Subcutaneous abdominal adipose tissue (tissue), 5 donors: ENCODE data around the gene ACSM6.
"Not testable (repeated sequence)": the region's sequence is repeated elsewhere in the genome, so short reads cannot be mapped to it uniquely, and the experiment has no call there.

ENCODE experiments used
- H3K27ac ChIP-seq: one replicate; pipeline ENCODE4 v1.7.0; 2013; ENCODE audit warnings: low read depth, mild to moderate bottlenecking, inconsistent platforms, low read length, moderate library complexity
- H3K27me3 ChIP-seq, 5 donors: one replicate each; pipeline ENCODE4 v1.7.0; 2013; ENCODE audit warnings: low read length in 5 of 5, inconsistent platforms in 1 of 5; ENCODE audit not compliant: control insufficient read depth in 5 of 5, insufficient read depth in 4 of 5
- H3K36me3 ChIP-seq, 5 donors: one replicate each; pipeline ENCODE4 v1.7.0; 2013; ENCODE audit warnings: low read length in 5 of 5; ENCODE audit not compliant: control insufficient read depth in 5 of 5, insufficient read depth in 5 of 5
- H3K4me1 ChIP-seq, 5 donors: one replicate each; pipeline ENCODE4 v1.7.0; 2013; ENCODE audit warnings: low read length in 5 of 5, mild to moderate bottlenecking in 3 of 5, moderate library complexity in 1 of 5; ENCODE audit not compliant: control insufficient read depth in 5 of 5, insufficient read depth in 5 of 5
- H3K4me3 ChIP-seq, 5 donors: one replicate each; pipeline ENCODE4 v1.7.0; 2013; ENCODE audit warnings: low read length in 5 of 5, low read depth in 1 of 5
- H3K9ac ChIP-seq, 5 donors: one replicate each; pipeline ENCODE4 v1.7.0; 2013; ENCODE audit warnings: low read length in 5 of 5, mild to moderate bottlenecking in 4 of 5, moderate library complexity in 3 of 5
- H3K9me3 ChIP-seq, 5 donors: one replicate each; pipeline ENCODE4 v1.7.0; 2013; ENCODE audit warnings: low read length in 5 of 5; ENCODE audit not compliant: control insufficient read depth in 5 of 5
- donor health status: healthy.
- donor health status: healthy.
- donor health status: healthy.
- donor health status: healthy.
- donor health status: healthy.

The ACSM6 gene

DNA sequence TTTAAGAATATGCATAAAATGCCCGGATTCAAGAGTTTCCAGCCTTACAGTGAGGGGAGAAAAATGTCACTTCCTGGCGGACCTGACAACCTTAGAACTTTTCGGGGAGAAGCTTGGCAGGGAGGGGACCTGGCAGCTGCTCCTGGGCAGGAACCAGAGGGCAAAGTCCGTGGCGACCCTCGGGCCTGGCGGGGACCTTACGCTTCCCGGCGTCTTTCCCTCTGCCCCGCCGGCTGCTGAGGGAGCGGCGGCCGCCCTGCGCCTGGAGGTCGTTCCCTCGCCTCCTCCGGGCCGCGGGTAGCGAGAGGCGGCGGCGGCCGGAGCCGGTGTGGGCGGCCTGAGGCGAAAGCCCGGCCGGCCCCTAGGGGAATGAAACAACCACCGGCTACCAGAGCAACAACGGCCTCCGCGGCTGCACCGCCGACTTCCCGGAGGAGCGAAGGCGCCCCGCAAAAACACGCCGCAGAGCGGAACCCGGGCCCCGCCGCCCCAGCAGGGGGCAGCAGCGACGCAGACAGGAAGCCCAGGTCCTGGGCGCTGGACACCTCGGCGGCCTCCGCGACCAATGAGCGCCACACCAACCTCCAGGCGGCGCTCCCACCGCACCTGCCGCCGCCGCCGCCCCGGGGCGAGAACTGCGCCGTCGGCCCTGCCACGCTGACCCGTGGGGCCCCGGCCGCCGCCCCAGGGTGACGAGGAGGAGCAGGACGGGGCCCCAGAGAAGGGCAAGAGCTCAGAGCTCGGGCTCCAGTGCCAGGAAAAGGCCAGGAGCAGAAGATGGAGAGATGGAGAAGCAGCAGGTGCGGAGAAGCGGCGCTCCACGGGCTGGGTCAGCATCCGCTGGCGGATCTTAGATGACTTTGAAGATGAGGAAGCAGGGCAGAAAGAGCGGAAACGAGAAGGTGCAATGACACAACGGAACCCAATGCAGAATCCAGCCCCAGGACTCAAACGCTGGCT lies 10.5 kb upstream of the ACSM6 start:
- peak overlapping the region; percentile 77 to 93 (median 88) for H3K9ac ChIP-seq
- H3K27me3 ChIP-seq = no peaks in the 10 kb centered on the region
- H3K9me3 ChIP-seq = no peaks in the 10 kb centered on the region
- H3K36me3 ChIP-seq = no peaks in the 10 kb centered on the region
- peak overlapping the region; percentile 70 to 84 (median 77) for H3K4me3 ChIP-seq
- H3K27ac ChIP-seq = peak overlapping the region; percentile 66
- H3K4me1 ChIP-seq = peaks cover 0 to 12% (median 6%) of the 10 kb centered on the region in 5 donors

DNA sequence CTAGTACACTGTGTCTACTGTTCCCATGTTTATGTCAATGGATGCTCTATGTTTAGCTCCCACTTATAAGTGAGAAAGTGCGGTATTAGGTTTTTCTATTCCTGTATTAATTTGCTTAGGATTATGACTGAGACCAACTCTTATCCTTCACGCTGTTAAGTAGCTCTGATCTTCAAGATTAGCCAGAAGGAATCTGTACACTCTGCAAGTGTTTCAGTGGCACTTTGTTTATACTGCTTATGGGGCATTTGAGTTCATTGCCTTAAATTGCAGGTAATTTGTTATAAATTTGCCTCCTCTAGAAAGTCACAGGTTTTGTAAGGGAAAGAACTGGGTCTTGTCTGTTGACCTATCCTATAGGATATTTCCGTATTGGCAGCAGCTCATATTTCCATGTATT lies 6.4 kb upstream of the ACSM6 start:
- no peaks in the 10 kb centered on the region for H3K9me3 ChIP-seq
- H3K36me3 ChIP-seq = no peaks in the 10 kb centered on the region
- H3K4me1 ChIP-seq = peaks cover 0 to 10% (median 6%) of the 10 kb centered on the region in 5 donors
- no peak overlapping the region for H3K9ac ChIP-seq
- no peaks in the 10 kb centered on the region for H3K27me3 ChIP-seq
- H3K4me3 ChIP-seq = no peak overlapping the region
- no peak overlapping the region for H3K27ac ChIP-seq

DNA sequence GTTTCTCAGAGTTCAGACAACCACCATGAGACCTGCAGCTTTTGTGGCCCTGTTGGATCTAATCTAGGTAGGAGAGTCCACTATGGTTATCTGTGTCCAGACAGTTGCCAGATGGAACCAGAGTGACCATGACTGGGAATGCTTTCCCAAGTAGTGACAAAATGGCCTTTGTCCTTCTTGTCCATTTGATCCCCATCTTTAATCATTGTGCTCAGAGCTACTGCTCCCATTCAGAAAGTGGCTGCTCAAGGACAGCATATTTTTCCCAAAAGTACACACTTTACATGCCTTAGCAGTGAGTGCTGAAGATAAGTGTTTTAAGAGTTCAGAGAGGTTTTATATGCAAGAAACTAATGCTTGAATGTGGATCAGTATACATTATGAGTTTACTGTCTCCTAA lies 5.4 kb upstream of the ACSM6 start:
- Histone ChIP-seq H3K9ac (no peak overlapping the region), H3K4me3 (no peak overlapping the region), H3K27me3 (no peaks in the 10 kb centered on the region), H3K4me1 (peaks cover 0 to 5% (median 4%) of the 10 kb centered on the region in 5 donors), H3K9me3 (no peaks in the 10 kb centered on the region), H3K36me3 (no peaks in the 10 kb centered on the region), H3K27ac (no peak overlapping the region)

DNA sequence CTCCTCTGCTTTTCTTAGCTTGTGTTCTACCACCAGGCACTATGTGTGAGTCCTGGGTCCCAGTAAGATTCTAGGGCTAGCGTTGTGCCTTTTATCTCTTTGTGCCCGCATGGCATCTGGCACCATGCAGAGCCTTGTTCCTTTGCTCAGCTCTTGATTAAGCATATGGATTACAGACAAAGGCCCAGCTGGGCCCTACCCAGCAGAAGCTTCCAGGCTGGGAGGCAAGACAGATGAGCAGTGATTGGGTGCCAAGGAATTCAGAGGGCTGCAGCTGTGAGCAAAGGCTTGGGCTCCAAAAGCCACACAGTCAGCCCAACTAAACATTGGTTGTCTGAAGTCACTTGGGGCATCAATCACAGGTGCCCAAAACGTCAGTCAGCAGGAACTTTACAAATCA lies 2.0 kb downstream of the ACSM6 start:
- no peaks in the 10 kb centered on the region for H3K27me3 ChIP-seq
- no peak overlapping the region for H3K4me3 ChIP-seq
- no peak overlapping the region for H3K27ac ChIP-seq
- no peaks in the 10 kb centered on the region for H3K9me3 ChIP-seq
- H3K9ac ChIP-seq = no peak overlapping the region
- no peaks in the 10 kb centered on the region for H3K4me1 ChIP-seq
- no peaks in the 10 kb centered on the region for H3K36me3 ChIP-seq

DNA sequence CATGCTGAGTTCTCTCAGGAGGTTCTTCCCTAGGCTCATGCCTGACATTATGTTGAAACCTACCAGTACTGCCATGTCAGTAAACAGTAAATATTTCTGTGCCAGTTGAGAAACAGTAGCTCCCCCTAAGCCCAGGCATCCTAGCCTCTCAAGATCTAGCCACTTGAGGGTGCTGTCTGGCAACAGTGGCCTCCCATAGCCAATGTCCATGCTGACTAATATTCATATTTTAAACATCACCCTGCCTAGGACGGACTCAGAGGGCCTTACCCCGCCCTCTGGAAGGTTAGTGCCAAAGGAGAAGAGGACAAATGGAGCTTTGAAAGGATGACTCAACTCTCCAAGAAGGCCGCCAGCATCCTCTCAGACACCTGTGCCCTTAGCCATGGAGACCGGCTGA lies 7.7 kb downstream of the ACSM6 start:
- Histone ChIP-seq H3K4me1 (no peaks in the 10 kb centered on the region), H3K27me3 (no peaks in the 10 kb centered on the region), H3K9ac (no peak overlapping the region), H3K4me3 (no peak overlapping the region), H3K36me3 (no peaks in the 10 kb centered on the region), H3K27ac (no peak overlapping the region), H3K9me3 (no peaks in the 10 kb centered on the region)

DNA sequence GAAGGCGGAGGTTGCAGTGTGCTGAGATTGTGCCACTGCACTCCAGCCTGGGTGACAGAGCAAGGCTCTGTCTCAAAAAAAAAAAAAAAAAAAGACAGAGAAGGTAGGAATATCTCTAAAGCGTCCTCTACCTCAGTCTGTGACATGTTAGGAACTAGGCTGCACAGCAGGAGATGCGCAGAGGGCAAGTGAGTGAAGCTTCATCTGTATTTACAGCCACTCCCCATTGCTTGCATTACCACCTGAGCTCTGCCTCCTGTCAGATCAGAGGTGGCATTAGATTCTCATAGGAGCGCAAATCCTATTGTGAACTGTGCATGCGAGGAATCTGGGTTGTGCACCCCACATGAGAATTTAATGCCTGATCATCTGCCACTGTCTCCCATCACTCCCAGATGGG lies 8.8 kb downstream of the ACSM6 start:
- H3K4me3 ChIP-seq, H3K4me1 ChIP-seq, H3K36me3 ChIP-seq, H3K27ac ChIP-seq, H3K9ac ChIP-seq, H3K9me3 ChIP-seq, H3K27me3 ChIP-seq: not testable (repeated sequence)

DNA sequence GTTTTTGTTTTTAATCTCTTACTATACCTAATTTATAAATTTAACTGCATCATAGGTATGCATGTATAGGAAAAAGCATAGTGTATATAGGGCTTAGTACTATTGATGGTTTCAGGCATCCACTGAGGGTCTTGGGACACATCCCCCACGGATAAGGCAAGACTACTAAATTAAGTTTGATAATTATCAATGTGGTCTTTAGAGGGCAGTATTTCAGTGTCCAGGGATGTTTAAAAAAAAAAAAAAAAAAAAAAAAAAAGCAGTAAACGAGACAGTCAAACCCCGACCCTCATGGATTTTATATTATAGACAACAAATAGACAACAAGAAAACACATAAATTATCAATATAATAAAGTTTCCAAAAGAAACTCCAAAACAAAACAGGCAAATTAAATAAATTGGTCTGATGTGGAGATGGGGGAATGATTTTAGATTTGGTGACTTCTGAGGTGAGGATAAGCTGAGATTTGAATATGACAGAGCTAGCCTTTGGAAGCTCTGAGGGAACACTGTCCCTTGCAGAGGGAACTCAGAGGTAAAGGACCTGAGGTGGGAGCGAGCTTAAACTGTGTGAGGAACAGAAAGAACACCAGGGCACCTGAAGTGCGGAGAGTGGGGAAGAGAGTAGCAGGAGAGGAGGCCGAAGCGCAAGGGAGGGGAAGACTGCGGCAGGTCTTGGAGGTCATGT lies 14.8 kb downstream of the ACSM6 start:
- H3K27me3 ChIP-seq = no peaks in the 10 kb centered on the region
- H3K36me3 ChIP-seq = no peaks in the 10 kb centered on the region
- peaks cover 0 to 9% (median 6%) of the 10 kb centered on the region in 5 donors for H3K4me1 ChIP-seq
- no peaks in the 10 kb centered on the region for H3K9me3 ChIP-seq
- H3K27ac ChIP-seq = no peak overlapping the region
- H3K9ac ChIP-seq = no peak overlapping the region
- H3K4me3 ChIP-seq = no peak overlapping the region

DNA sequence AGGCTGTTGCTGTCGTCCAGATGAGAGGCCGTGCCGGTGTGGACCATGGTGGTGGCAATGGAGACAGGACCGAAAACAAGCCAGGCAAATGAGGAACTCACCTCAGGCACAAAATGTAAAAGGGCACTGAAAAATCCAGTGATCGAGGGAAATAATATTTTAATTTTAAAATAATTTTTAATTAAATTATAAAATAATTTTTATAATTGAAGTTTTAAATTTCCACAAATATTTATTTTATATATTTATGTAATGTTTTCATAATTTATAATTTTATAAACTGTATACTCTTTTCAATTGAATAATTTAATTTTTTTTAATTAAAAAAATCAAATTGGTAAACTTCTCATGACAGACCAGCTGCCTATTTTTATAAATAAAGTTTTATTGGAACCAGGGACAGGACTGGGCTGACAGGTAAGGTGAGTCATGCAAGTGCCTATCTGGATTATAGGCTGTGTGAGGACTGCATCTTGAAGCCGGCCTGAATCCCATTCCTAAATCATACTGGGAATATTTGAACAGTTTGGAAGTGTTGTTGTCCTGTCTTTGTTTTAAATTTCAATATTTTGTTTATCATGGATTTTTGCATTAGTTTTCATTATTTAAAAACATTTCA lies 15.6 kb downstream of the ACSM6 start:
- Histone ChIP-seq H3K9me3 (no peaks in the 10 kb centered on the region), H3K9ac (no peak overlapping the region), H3K27me3 (no peaks in the 10 kb centered on the region), H3K36me3 (no peaks in the 10 kb centered on the region), H3K4me1 (peaks cover 0 to 9% (median 6%) of the 10 kb centered on the region in 5 donors), H3K4me3 (no peak overlapping the region), H3K27ac (no peak overlapping the region)

DNA sequence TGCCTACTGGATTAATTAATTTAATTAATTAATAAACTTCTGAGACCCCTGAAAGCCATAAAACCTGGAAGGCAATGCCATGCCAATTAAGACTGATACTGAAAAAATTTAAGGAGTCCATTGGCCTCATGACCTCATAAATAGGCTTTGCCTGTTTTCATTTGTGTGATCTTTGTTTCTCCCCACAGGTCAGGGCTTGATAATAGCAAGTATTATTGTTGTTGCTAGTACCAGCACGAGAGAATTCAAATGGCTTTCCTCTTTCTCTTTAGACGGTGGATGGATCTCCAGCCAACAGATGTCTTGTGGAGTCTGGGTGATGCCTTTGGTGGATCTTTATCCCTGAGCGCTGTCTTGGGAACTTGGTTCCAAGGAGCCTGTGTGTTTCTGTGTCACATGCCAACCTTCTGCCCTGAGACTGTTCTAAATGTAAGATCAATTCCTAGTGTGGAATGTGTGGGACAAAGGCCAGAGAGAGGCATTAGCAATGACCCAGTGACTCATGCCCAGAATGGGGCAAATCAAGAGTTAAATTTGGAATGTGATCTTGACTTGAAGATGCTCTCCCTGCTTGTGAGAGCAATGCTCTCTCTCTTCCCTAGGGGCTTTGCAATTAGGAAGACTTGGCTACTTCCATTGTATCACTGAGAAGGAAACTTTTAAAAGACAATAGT lies 17.7 kb downstream of the ACSM6 start:
- no peaks in the 10 kb centered on the region for H3K27me3 ChIP-seq
- no peaks in the 10 kb centered on the region for H3K9me3 ChIP-seq
- H3K36me3 ChIP-seq = no peaks in the 10 kb centered on the region
- no peak overlapping the region for H3K9ac ChIP-seq
- peaks cover 0 to 9% (median 6%) of the 10 kb centered on the region in 5 donors for H3K4me1 ChIP-seq
- H3K27ac ChIP-seq = no peak overlapping the region
- H3K4me3 ChIP-seq = no peak overlapping the region
